GM23338 (cell line): ENCODE measurements around the gene ACAP1.

ENCODE experiments used
- ETS1 ChIP-seq: IDR thresholded peaks from 2 replicates; pipeline ENCODE4 v1.6.1; 2016; ENCODE audit warnings: antibody characterized with exemption
- EZH2 ChIP-seq: fragments of 200-600 bp; sonication (generic); IDR thresholded peaks from one replicate; pipeline ENCODE4 v1.8.0; 2017; ENCODE audit warnings: antibody characterized with exemption, mild to moderate bottlenecking, low read depth; ENCODE audit not compliant: unreplicated experiment
- EZH2phosphoT487 ChIP-seq: fragments of 200-600 bp; sonication (generic); IDR thresholded peaks from one replicate; pipeline ENCODE4 v1.8.1; 2018; ENCODE audit warnings: antibody characterized with exemption; ENCODE audit not compliant: unreplicated experiment
- POLR2AphosphoS5 ChIP-seq: IDR thresholded peaks from 2 replicates; pipeline ENCODE4 v1.6.1; 2016; ENCODE audit warnings: antibody characterized with exemption, low read depth
- REST ChIP-seq: IDR thresholded peaks from one replicate; pipeline ENCODE4 v1.6.1; 2018; ENCODE audit warnings: antibody characterized with exemption; ENCODE audit not compliant: unreplicated experiment
- ZNF114 ChIP-seq: fragments of 250-450 bp; sonication (Bioruptor Pico); IDR thresholded peaks from 2 replicates; pipeline ENCODE4 v1.5.0; 2020; ENCODE audit warnings: mild to moderate bottlenecking, moderate library complexity
- TF ChIP-seq, protein P1 (sequence below), 2 experiments: fragments of 200-600 bp in 1 of 2; sonication (generic) in 1 of 2; conservative IDR thresholded peaks; 2 replicates each; pipeline versions ENCODE4 v1.5.1 to v1.6.1; 2016 to 2017; ENCODE audit warnings: antibody characterized with exemption in 2 of 2, low read depth in 2 of 2, mild to moderate bottlenecking in 2 of 2, moderate library complexity in 1 of 2

DNA sequence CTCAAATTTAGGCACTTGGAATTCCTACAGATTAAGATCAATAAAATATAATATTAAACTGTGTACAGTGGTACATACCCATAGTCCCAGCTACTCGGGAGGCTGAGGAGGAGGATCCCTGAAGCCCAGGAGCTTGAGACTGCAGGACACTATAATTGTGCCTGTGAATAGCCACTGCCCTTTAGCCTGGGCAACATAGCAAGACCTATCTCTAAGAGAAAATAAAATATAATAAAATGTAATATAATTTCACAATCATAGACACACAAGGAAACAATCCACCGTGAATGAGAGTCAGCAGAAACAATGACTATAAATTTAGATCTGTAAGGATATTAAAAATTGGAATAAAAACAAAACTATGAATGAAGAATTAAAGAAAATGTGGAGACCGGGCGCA is 34.5 kb downstream of the ACAP1 start:
- TF ChIP-seq, protein P1, sequence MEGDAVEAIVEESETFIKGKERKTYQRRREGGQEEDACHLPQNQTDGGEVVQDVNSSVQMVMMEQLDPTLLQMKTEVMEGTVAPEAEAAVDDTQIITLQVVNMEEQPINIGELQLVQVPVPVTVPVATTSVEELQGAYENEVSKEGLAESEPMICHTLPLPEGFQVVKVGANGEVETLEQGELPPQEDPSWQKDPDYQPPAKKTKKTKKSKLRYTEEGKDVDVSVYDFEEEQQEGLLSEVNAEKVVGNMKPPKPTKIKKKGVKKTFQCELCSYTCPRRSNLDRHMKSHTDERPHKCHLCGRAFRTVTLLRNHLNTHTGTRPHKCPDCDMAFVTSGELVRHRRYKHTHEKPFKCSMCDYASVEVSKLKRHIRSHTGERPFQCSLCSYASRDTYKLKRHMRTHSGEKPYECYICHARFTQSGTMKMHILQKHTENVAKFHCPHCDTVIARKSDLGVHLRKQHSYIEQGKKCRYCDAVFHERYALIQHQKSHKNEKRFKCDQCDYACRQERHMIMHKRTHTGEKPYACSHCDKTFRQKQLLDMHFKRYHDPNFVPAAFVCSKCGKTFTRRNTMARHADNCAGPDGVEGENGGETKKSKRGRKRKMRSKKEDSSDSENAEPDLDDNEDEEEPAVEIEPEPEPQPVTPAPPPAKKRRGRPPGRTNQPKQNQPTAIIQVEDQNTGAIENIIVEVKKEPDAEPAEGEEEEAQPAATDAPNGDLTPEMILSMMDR (conservative IDR thresholded peaks at IDR 0.05; ENCODE audit: low read depth in 2 of 2): no peak
- TF ChIP-seq POLR2AphosphoS5: no peak
- TF ChIP-seq REST: no peak
- no peak for TF ChIP-seq EZH2phosphoT487
- no peak for TF ChIP-seq EZH2
- no peak for TF ChIP-seq ETS1
- TF ChIP-seq ZNF114 (CRISPR knock-in tag): no peak
